GM10847 (cell line): ENCODE measurements around the gene TUBB4B.

ENCODE experiments used
- POLR2A ChIP-seq: IDR thresholded peaks from 2 replicates; pipeline ENCODE4 v1.6.1; 2011; ENCODE audit not compliant: insufficient read length; ENCODE audit errors: extremely low read depth

The TUBB4B gene

GRCh38 chr9:137278061-137278701, 37.1 kb downstream of the TUBB4B start:
- TF ChIP-seq POLR2A, result no peak

GRCh38 chr9:137278721-137279711, 37.9 kb downstream of the TUBB4B start:
- TF ChIP-seq POLR2A, result no peak

DNA sequence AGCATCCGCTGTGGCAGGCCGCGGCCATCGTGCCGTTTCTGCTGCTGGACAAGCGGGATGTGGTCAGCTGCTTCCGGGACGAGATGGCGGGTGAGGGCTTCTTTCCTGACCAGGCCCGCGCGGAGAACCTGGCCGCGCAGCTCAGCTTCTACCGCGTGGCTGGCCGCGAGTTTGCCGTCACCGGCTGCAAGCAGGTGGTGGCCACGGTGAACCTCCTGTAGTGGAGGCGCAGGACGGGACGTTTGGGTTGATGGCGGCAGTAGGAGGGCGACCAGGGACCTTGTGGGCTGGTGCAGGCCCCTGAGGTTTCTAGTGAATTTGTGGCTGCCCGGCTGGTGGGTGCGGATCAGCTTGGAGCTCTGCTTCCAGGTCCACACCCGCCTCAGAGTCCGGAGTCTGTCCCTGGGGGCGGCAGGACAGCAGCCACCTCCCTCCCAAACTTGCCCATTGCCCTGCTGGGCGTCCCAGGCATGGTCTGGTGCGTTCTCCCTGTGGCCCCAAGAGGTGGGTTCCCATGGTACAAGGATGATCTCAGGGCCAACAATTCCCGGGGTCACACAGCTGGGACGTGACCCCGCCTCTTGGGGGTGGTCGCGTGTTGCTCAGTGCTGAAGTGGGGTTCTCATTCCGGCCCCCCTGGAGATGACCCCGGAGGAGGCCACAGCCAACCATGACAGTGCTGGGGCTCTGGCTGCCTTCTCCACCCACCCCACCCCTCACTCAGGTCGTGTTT, 38.8 kb downstream of the TUBB4B start:
- no peak for TF ChIP-seq POLR2A

DNA sequence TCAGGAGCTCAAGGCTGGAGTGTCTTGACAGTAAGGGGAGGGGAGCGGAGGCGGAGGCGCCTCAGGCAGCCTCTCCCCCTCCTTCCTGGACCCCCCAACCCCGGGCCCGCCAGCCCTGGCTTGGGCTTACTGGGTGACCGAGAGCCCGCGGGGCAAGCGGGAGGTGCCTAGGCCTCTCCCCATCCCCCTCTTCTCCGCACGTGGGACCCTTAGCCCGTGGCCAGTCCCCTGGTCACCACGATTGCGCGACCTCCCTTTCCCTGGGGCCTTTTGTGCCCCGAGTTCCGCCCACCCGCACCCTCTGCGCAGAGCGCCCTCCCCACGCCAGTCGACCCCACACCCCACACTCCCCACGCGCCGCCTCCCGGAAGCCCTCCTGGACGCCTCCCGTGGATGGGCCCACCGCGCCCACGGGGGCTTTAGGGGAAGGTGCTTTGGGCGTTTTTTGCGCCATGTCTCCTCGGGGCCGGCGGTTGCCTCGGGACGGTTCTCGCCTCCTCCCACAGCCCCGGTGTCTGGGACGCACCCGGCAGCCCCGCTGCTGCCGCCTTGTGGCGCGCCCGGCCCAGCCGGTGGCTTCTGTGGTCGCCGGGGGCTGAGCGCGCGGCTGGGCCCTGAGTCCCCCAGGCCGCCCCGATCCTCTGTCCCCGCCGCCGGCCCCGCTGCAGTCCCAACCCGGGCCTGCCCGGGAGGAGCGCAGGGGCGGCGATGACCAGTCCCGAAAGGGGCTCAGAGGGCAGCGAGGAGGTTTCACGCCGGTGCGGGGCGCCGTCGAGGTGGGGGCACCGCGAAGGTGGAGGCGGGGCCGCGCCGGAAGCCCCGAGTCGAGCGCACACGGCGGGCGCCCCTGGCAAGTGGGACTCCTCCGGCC, 39.6 kb downstream of the TUBB4B start:
- TF ChIP-seq POLR2A, result no peak

DNA sequence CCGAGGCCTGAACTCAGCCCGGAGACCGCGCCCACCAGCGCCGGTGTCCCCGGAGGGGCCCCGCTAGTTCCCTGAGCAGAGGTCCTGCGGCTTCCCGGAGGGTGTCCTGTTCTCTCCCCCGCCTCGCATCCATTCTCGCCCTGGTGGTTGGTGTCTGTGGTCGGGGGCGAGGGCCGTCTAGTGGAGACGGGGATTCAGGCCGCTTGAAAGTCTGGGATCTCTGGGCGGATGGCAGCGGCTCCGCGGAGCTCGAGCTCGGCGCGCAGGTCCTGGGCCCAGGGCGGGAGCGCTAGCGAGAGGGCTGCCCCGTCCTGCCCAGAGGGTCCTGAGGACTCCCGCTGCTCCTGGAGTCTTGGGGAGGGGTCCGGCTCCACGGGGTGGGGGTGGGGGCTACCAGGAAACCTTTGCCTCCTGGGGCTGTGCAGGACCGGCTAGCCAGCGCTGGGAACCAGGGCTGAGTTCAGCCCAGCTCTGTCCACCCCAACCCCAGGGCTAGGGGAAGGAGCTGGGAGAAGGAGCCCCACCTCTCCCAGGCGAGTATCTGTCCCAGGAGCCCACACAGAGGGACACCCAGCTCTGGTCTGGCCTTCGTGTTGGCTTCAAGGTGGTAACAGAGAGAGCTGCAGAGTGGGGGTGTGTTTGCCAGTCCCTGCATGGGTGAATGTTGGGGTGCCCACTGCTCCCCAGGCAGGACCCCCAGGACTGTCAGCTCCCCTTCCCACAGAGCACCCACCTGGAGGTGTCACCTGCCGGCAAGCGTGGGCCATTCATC, 40.4 kb downstream of the TUBB4B start:
- TF ChIP-seq POLR2A, result no peak

DNA sequence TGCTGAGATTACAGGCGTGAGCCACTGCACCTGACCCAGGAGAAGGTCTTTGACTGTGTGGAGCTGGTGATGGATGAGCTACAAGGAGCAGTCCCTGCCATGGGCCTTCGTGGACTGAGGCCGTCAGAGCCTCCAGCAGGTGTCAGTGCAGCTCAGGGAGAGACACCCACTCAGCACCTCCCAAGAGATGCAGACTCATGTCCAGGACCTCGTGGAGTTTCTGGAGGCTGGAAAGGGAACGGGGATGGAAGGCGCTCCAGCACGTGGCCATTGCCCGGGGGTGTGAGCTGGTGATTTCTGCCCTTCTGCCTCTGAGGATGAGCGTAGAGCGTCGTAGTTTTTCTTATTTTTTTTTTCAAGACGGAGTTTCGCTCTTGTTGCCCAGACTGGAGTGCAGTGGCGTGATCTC, 45.9 kb downstream of the TUBB4B start:
- no peak for TF ChIP-seq POLR2A

GRCh38 chr9:137293094-137293481, 52.0 kb downstream of the TUBB4B start:
- no peak for TF ChIP-seq POLR2A
